ENCODE data around the gene SMAGP.

GRCh38 chr12:51307655-51308593 is 37.7 kb upstream of the SMAGP start:
- no peak for TF ChIP-seq ZNF747 (CRISPR knock-in tag; IDR thresholded peaks at IDR 0.05; ENCODE audit: borderline replicate concordance)
- no peak for TF ChIP-seq ZNF768 (CRISPR knock-in tag; IDR thresholded peaks at IDR 0.05)
- TF ChIP-seq ZNF317 (CRISPR knock-in tag; IDR thresholded peaks at IDR 0.05) = no peak
- TF ChIP-seq CTCF (CRISPR knock-in tag; IDR thresholded peaks at IDR 0.05) = no peak
- no peak for TF ChIP-seq MXI1 (IDR thresholded peaks at IDR 0.05; ENCODE audit: borderline replicate concordance, low read depth, low read length)
- TF ChIP-seq ZNF580 (CRISPR knock-in tag; IDR thresholded peaks at IDR 0.05; ENCODE audit: borderline replicate concordance, low read depth) = no peak
- TF ChIP-seq NR1H2 (CRISPR knock-in tag; IDR thresholded peaks at IDR 0.05; ENCODE audit: borderline replicate concordance, low read depth) = no peak
- no peak for TF ChIP-seq KAT7 (CRISPR knock-in tag; IDR thresholded peaks at IDR 0.05; ENCODE audit: borderline replicate concordance)
- TF ChIP-seq POLR2AphosphoS5 (IDR thresholded peaks at IDR 0.05; ENCODE audit: low read depth, low read length) = no peak
- no peak for TF ChIP-seq POLR2G (IDR thresholded peaks at IDR 0.05; ENCODE audit: low read depth, low read length)

Measured in HepG2 (cell line).